ENCODE measurements around the gene PSMB9.
"Not testable (repeated sequence)": the region's sequence is repeated elsewhere in the genome, so short reads cannot be mapped to it uniquely, and the experiment has no call there.

Gene PSMB9

GRCh38 chr6:32853541-32854375 is at the start of gene PSMB9, which contains the start of gene TAP1:
Gene PSMB9, plus strand, starts transcription at chr6:32854192. Its CDS starts 38 bp downstream, at chr6:32854230.
Gene TAP1, minus strand, starts transcription at chr6:32853704. Its CDS starts 68 bp downstream, at chr6:32853636.
- no peak for DNase-seq

- not testable (repeated sequence) for DNase-seq
Measured at GRCh38 chr6:32805404-32805803, 48.6 kb upstream of the PSMB9 start.

GRCh38 chr6:32807020-32807580 is 46.9 kb upstream of the PSMB9 start:
- DNase-seq = no peak

- no peak for DNase-seq
Measured at GRCh38 chr6:32809171-32809570, 44.8 kb upstream of the PSMB9 start.

- no peak for DNase-seq
Measured at GRCh38 chr6:32814145-32814544, 39.8 kb upstream of the PSMB9 start.

- no peak for DNase-seq
Measured at GRCh38 chr6:32815115-32815514, 38.9 kb upstream of the PSMB9 start.

- no peak for DNase-seq
Measured at GRCh38 chr6:32815996-32816395, 38.0 kb upstream of the PSMB9 start.

GRCh38 chr6:32816746-32817204 is 37.2 kb upstream of the PSMB9 start, which contains the start of gene HLA-DOB:
Gene HLA-DOB, minus strand, starts transcription at chr6:32817002. Its CDS starts 51 bp downstream, at chr6:32816951.
- no peak for DNase-seq

GRCh38 chr6:32818867-32819266 is 35.1 kb upstream of the PSMB9 start:
- DNase-seq = no peak

- no peak for DNase-seq
Measured at GRCh38 chr6:32819729-32820128, 34.3 kb upstream of the PSMB9 start.

- no peak for DNase-seq
Measured at GRCh38 chr6:32825966-32826365, 28.0 kb upstream of the PSMB9 start.

- DNase-seq = no peak
Measured at GRCh38 chr6:32827025-32827424, 27.0 kb upstream of the PSMB9 start.

GRCh38 chr6:32829495-32829894 is 24.5 kb upstream of the PSMB9 start:
- no peak for DNase-seq

GRCh38 chr6:32830017-32830416 is 24.0 kb upstream of the PSMB9 start:
- no peak for DNase-seq

GRCh38 chr6:32830936-32831335 is 23.1 kb upstream of the PSMB9 start:
- DNase-seq = no peak

- no peak for DNase-seq
Measured at GRCh38 chr6:32832535-32832934, 21.5 kb upstream of the PSMB9 start.

- no peak for DNase-seq
Measured at GRCh38 chr6:32833664-32834063, 20.3 kb upstream of the PSMB9 start.

GRCh38 chr6:32835167-32835893 is 18.7 kb upstream of the PSMB9 start:
- DNase-seq = no peak

GRCh38 chr6:32836873-32837272 is 17.1 kb upstream of the PSMB9 start:
- DNase-seq = no peak

GRCh38 chr6:32837651-32838113 is 16.3 kb upstream of the PSMB9 start:
- no peak for DNase-seq

GRCh38 chr6:32838114-32838958 is 15.7 kb upstream of the PSMB9 start, which contains the start of gene TAP2:
Gene TAP2, minus strand, starts transcription at chr6:32838739. Its CDS starts 506 bp downstream, at chr6:32838233.
- DNase-seq = peak; percentile 43

- DNase-seq = no peak
Measured at GRCh38 chr6:32839356-32839755, 14.6 kb upstream of the PSMB9 start.

All from NCI-H2081 treated with DMSO at 0.1 percent for 48 hours (cell line).